H9 (cell line): ENCODE data around the gene SDK1. TPM values are rescaled to one million over a fixed set of nuclear protein-coding genes. Genes with fewer than 3 reads are reported as not detected.
A peak's percentile ranks its signal among the peaks of the same experiment; 100 is the strongest.

Experiments
- DNase-seq: peaks from one replicate; pipeline ENCODE4 v3.0.0-alpha.2; 2017
- H2AFZ ChIP-seq: one replicate; pipeline ENCODE4 v1.6.1; 2013; ENCODE audit warnings: mild to moderate bottlenecking, low read length, control low read depth, moderate library complexity
- H2AK5ac ChIP-seq: 2 replicates; pipeline ENCODE4 v1.6.1; 2013; ENCODE audit warnings: low read length, control low read depth, mixed read lengths; ENCODE audit not compliant: insufficient read length
- H2BK120ac ChIP-seq: one replicate; pipeline ENCODE4 v1.6.1; 2013; ENCODE audit warnings: low read depth, mild to moderate bottlenecking, low read length, control low read depth, inconsistent platforms; ENCODE audit not compliant: poor library complexity, severe bottlenecking
- H2BK12ac ChIP-seq: 2 replicates; pipeline ENCODE4 v1.6.1; 2013; ENCODE audit warnings: low read length, control low read depth, mixed read lengths, low read depth; ENCODE audit not compliant: insufficient read length
- H2BK15ac ChIP-seq: 2 replicates; pipeline ENCODE4 v1.6.1; 2013; ENCODE audit warnings: low read depth, low read length, control low read depth
- H2BK20ac ChIP-seq: one replicate; pipeline ENCODE4 v1.6.1; 2013; ENCODE audit warnings: low read depth, mild to moderate bottlenecking, low read length, control low read depth, inconsistent platforms; ENCODE audit not compliant: poor library complexity, severe bottlenecking
- H2BK5ac ChIP-seq: 2 replicates; pipeline ENCODE4 v1.6.1; 2013; ENCODE audit warnings: low read length, control low read depth, mixed read lengths; ENCODE audit not compliant: insufficient read length
- H3K14ac ChIP-seq: 2 replicates; pipeline ENCODE4 v1.6.1; 2013; ENCODE audit warnings: low read length, control low read depth; ENCODE audit not compliant: insufficient read depth
- H3K18ac ChIP-seq: 2 replicates; pipeline ENCODE4 v1.6.1; 2013; ENCODE audit warnings: low read depth, mild to moderate bottlenecking, mixed read lengths, low read length, control low read depth; ENCODE audit not compliant: insufficient read length
- H3K23ac ChIP-seq: 2 replicates; pipeline ENCODE4 v1.6.1; 2013; ENCODE audit warnings: low read length, control low read depth, mixed read lengths, low read depth; ENCODE audit not compliant: insufficient read length
- H3K23me2 ChIP-seq: 2 replicates; pipeline ENCODE4 v1.6.1; 2013; ENCODE audit warnings: low read depth, mild to moderate bottlenecking, mixed read lengths, low read length, control low read depth; ENCODE audit not compliant: insufficient read length, poor library complexity, severe bottlenecking
- H3K27ac ChIP-seq: 2 replicates; pipeline ENCODE4 v1.5.1; 2013; ENCODE audit warnings: low read length, control low read depth, mixed read lengths, low read depth; ENCODE audit not compliant: insufficient read length
- H3K27me3 ChIP-seq: 2 replicates; pipeline ENCODE4 v1.6.1; 2013; ENCODE audit warnings: low read length, control low read depth, inconsistent platforms; ENCODE audit not compliant: insufficient read depth
- H3K4ac ChIP-seq: 2 replicates; pipeline ENCODE4 v1.6.1; 2013; ENCODE audit warnings: low read depth, mild to moderate bottlenecking, control low read depth, inconsistent platforms, low read length, moderate library complexity
- H3K4me1 ChIP-seq: 2 replicates; pipeline ENCODE4 v1.6.1; 2013; ENCODE audit warnings: low read length, control low read depth, inconsistent platforms; ENCODE audit not compliant: insufficient read depth
- H3K4me2 ChIP-seq: 2 replicates; pipeline ENCODE4 v1.6.1; 2013; ENCODE audit warnings: low read length, control low read depth, mixed read lengths; ENCODE audit not compliant: insufficient read length, insufficient read depth
- H3K56ac ChIP-seq: 2 replicates; pipeline ENCODE4 v1.6.1; 2013; ENCODE audit warnings: low read depth, mild to moderate bottlenecking, mixed read lengths, low read length, control low read depth; ENCODE audit not compliant: insufficient read length
- H3K79me1 ChIP-seq: 2 replicates; pipeline ENCODE4 v1.6.1; 2013; ENCODE audit warnings: low read depth, mild to moderate bottlenecking, moderate library complexity, low read length, control low read depth, inconsistent platforms; ENCODE audit not compliant: insufficient read depth, poor library complexity, severe bottlenecking
- H3K79me2 ChIP-seq: 2 replicates; pipeline ENCODE4 v1.6.1; 2013; ENCODE audit warnings: low read length, control low read depth, inconsistent platforms; ENCODE audit not compliant: insufficient read depth
- H3K9ac ChIP-seq: 2 replicates; pipeline ENCODE4 v1.6.1; 2013; ENCODE audit warnings: low read length, control low read depth, mixed read lengths; ENCODE audit not compliant: insufficient read length; ENCODE audit errors: extremely low read depth
- H3K9me3 ChIP-seq: one replicate; pipeline ENCODE4 v1.6.1; 2013; ENCODE audit warnings: low read depth, low read length, inconsistent platforms; ENCODE audit not compliant: control insufficient read depth
- H3T11ph ChIP-seq: one replicate; pipeline ENCODE4 v1.6.1; 2013; ENCODE audit warnings: mild to moderate bottlenecking, low read length, control low read depth, inconsistent platforms
- H4K20me1 ChIP-seq: one replicate; pipeline ENCODE4 v1.6.1; 2013; ENCODE audit not compliant: control insufficient read depth, insufficient read length, insufficient read depth
- H4K5ac ChIP-seq: 2 replicates; pipeline ENCODE4 v1.6.1; 2013; ENCODE audit warnings: low read depth, mild to moderate bottlenecking, mixed read lengths, low read length, control low read depth; ENCODE audit not compliant: insufficient read length
- H4K8ac ChIP-seq: replicated peaks from 2 replicates; pipeline ENCODE4 v1.6.1; 2013; ENCODE audit warnings: low read length, control low read depth, mixed read lengths, low read depth; ENCODE audit not compliant: insufficient read length
- H4K91ac ChIP-seq: 2 replicates; pipeline ENCODE4 v1.6.1; 2013; ENCODE audit warnings: low read depth, mild to moderate bottlenecking, moderate library complexity, mixed read lengths, low read length, control low read depth; ENCODE audit not compliant: insufficient read length
- H3K27ac Mint-ChIP-seq, 3 experiments: 2 replicates in 2 of 3; 3 replicates in 1 of 3; pipeline ENCODE4 v1.8.0; 2020 to 2021; ENCODE audit warnings: mixed read lengths in 3 of 3, mild to moderate bottlenecking in 1 of 3, moderate library complexity in 1 of 3
- H3K27me3 Mint-ChIP-seq: 2 replicates; pipeline ENCODE4 v1.8.0; 2021; ENCODE audit warnings: low read depth, mild to moderate bottlenecking, moderate library complexity, mixed read lengths
- H3K36me3 Mint-ChIP-seq, 3 experiments: 2 replicates in 2 of 3; 3 replicates in 1 of 3; pipeline ENCODE4 v1.8.0; 2020 to 2021; ENCODE audit warnings: low read depth in 3 of 3, mixed read lengths in 3 of 3; ENCODE audit not compliant: insufficient read depth in 1 of 3
- H3K4me1 Mint-ChIP-seq, 2 experiments: 2 replicates each; pipeline ENCODE4 v1.8.0; 2020; ENCODE audit warnings: mixed read lengths in 2 of 2
- H3K4me3 Mint-ChIP-seq, 2 experiments: 2 replicates in 1 of 2; 3 replicates in 1 of 2; pipeline ENCODE4 v1.8.0; 2020 to 2021; ENCODE audit warnings: mild to moderate bottlenecking in 2 of 2, mixed read lengths in 2 of 2, moderate library complexity in 1 of 2
- H3K9me3 Mint-ChIP-seq, 2 experiments: 2 replicates in 1 of 2; 3 replicates in 1 of 2; pipeline ENCODE4 v1.8.0; 2020; ENCODE audit warnings: mild to moderate bottlenecking in 2 of 2, mixed read lengths in 2 of 2, moderate library complexity in 1 of 2
- CTCF ChIP-seq: fragments of 200-600 bp; sonication (generic); conservative IDR thresholded peaks from 3 replicates; pipeline ENCODE4 v1.8.0; 2021; ENCODE audit warnings: antibody characterized with exemption, mild to moderate bottlenecking
- WGBS: extraction: QIAGEN DNeasy Blood & Tissue Kit; methylation state at CpG from one replicate; pipeline ENCODE4 v1.1.7; 2013; ENCODE audit warnings: missing lambda C conversion rate, low lambda C conversion rate, mixed read lengths; ENCODE audit not compliant: insufficient read length; ENCODE audit errors: extremely low coverage; 5-methylcytosine and 5-hydroxymethylcytosine counted together
- total RNA-seq: library from RNA; stranded (reverse); gene quantifications from 2 replicates; pipeline ENCODE4 v1.2.1, GENCODE V29; 2021

Gene SDK1
- total RNA-seq, 1 experiment from 2014 or later: 8.7 TPM

- H3K27ac ChIP-seq: no peak overlapping the region
- no peak overlapping the region for H2BK20ac ChIP-seq
- peak; percentile 95 for TF ChIP-seq CTCF
- H3K56ac ChIP-seq: no peak overlapping the region
- peak overlapping the region in 2 of 3 experiments; percentile 26 to 71; a peak in 1 of 7 replicates for H3K27ac Mint-ChIP-seq
- H3K79me1 ChIP-seq: no peaks in the 10 kb centered on the region
- H3K4me1 Mint-ChIP-seq: peaks cover 17 to 19% of the 10 kb centered on the region in 2 experiments
- H3K9me3 Mint-ChIP-seq: no peaks in the 10 kb centered on the region; a peak in 2 of 5 replicates
- no peaks in the 10 kb centered on the region; the same call in 1 of the 2 replicates for H3K4me1 ChIP-seq
- no peak overlapping the region for H2BK120ac ChIP-seq
- H2BK15ac ChIP-seq: no peak overlapping the region
- no CpG with 5 or more reads among the region's 7 CpGs for WGBS
- H3K4me3 Mint-ChIP-seq: no peak overlapping the region
- no peaks in the 10 kb centered on the region for H4K20me1 ChIP-seq
- no peaks in the 10 kb centered on the region for H3K27me3 ChIP-seq
- no peak overlapping the region for H3K23ac ChIP-seq
- H3K79me2 ChIP-seq: no peaks in the 10 kb centered on the region
- H2BK5ac ChIP-seq: no peak overlapping the region
- H3T11ph ChIP-seq: no peak overlapping the region
- H2BK12ac ChIP-seq: no peak overlapping the region
- no peak overlapping the region for H2AFZ ChIP-seq
- H2AK5ac ChIP-seq: no peak overlapping the region
- H3K23me2 ChIP-seq: no peaks in the 10 kb centered on the region
- peak; percentile 93 for DNase-seq
- no peak overlapping the region for H4K8ac ChIP-seq
- H3K18ac ChIP-seq: no peak overlapping the region
- H3K9ac ChIP-seq: no peak overlapping the region
- H3K4me2 ChIP-seq: no peak overlapping the region
- H4K91ac ChIP-seq: no peak overlapping the region
- no peak overlapping the region for H3K4ac ChIP-seq
- no peaks in the 10 kb centered on the region for H3K9me3 ChIP-seq
- no peak overlapping the region for H3K14ac ChIP-seq
- H3K27me3 Mint-ChIP-seq: no peaks in the 10 kb centered on the region; the same call in 1 of the 2 replicates
- H3K36me3 Mint-ChIP-seq: peaks cover 0 to 1% (median 0%) of the 10 kb centered on the region in 3 experiments; a peak in 4 of 7 replicates
- H4K5ac ChIP-seq: no peak overlapping the region
Observed at GRCh38 chr7:3995187-3995586, 694.1 kb downstream of the SDK1 start.
